K562 (cell line): ENCODE measurements around the gene FADS1. TPM values are rescaled to one million over a fixed set of nuclear protein-coding genes. Genes with fewer than 3 reads are reported as not detected.

ENCODE experiments used
- CHD7 ChIP-seq: fragments of 200-600 bp; sonication (generic); IDR thresholded peaks from one replicate; pipeline ENCODE4 v1.6.1; 2012; ENCODE audit warnings: mild to moderate bottlenecking, low read depth, low read length, inconsistent platforms
- DPF2 ChIP-seq: fragments of 450-650 bp; IDR thresholded peaks from 2 replicates; pipeline ENCODE4 v1.6.1; 2016
- KDM1A ChIP-seq, 2 experiments: fragments of 450-650 bp; IDR thresholded peaks; 2 replicates each; pipeline ENCODE4 v1.6.1; 2016; ENCODE audit warnings: mild to moderate bottlenecking in 2 of 2
- NFATC3 ChIP-seq: fragments of 450-650 bp; IDR thresholded peaks from 2 replicates; pipeline ENCODE4 v1.6.1; 2017; ENCODE audit warnings: mild to moderate bottlenecking
- RFX7 ChIP-seq: fragments of 250-450 bp; sonication (Bioruptor Pico); IDR thresholded peaks from 2 replicates; pipeline ENCODE4 v1.5.1; 2021; ENCODE audit warnings: mild to moderate bottlenecking
- SREBF2 ChIP-seq: sonication (generic); formaldehyde crosslinking; IDR thresholded peaks from 2 replicates; pipeline ENCODE4 v1.4.0; 2020; ENCODE audit warnings: mild to moderate bottlenecking, missing genetic modification reagents
- STAT6 ChIP-seq: sonication (generic); formaldehyde crosslinking; IDR thresholded peaks from 2 replicates; pipeline ENCODE4 v1.8.1; 2023; ENCODE audit warnings: mild to moderate bottlenecking, missing genetic modification reagents
- ZNF592 ChIP-seq: fragments of 450-650 bp; IDR thresholded peaks from 2 replicates; pipeline ENCODE4 v1.6.1; 2017; ENCODE audit warnings: antibody characterized with exemption, mild to moderate bottlenecking
- polyA plus RNA-seq, 8 experiments: library from polyadenylated mRNA; depleted of rRNA in 4 of 8; stranded (reverse) in 5 of 8; unstranded in 3 of 8; fragments of >200 nt; fragmentation: Nextera tagmentation in 2 of 8; fragmentation: Illumina TruSeq in 1 of 8; extraction: Ambion mirVana in 2 of 8; extraction: Trizol in 1 of 8; gene quantifications; 2 replicates each; pipeline versions ENCODE4 v1.2.1 to v1.2.3, GENCODE V29; 2011 to 2014; ENCODE audit warnings: inconsistent platforms in 1 of 8, missing spikeins in 1 of 8
- total RNA-seq, 7 experiments: library from RNA; depleted of rRNA in 6 of 7; stranded (reverse); fragments of >200 nt in 6 of 7; fragmentation: Illumina TruSeq in 2 of 7; extraction: Trizol in 2 of 7; gene quantifications; 2 replicates each; pipeline versions ENCODE4 v1.2.1 to v1.2.3, GENCODE V29; 2011 to 2021; ENCODE audit warnings: low replicate concordance in 1 of 7

Gene FADS1
- total and polyA plus RNA-seq, 9 of the 15 experiments (the other 6 are each of a cell fraction or from before 2014, with no cell fraction given): 110 to 864 (median 364) TPM

- no peak for TF ChIP-seq CHD7
- no peak for TF ChIP-seq NFATC3
- peak; percentile 80 for TF ChIP-seq DPF2
- no peak; a peak in 1 of 4 replicates for TF ChIP-seq KDM1A (IDR thresholded peaks at IDR 0.05)
- TF ChIP-seq ZNF592: peak; percentile 97
- TF ChIP-seq SREBF2: no peak
- TF ChIP-seq RFX7 (CRISPR knock-in tag): peak; percentile 29; the same call in 1 of the 2 replicates
- TF ChIP-seq STAT6: peak; percentile 93; the same call in 1 of the 2 replicates
These were observed 1.6 kb downstream of the FADS1 start (continued) for GRCh38 chr11:61814958-61815789.
